ENCODE data around the gene SLC7A7. TPM values are rescaled to one million over a fixed set of nuclear protein-coding genes. Genes with fewer than 3 reads are reported as not detected.
A peak's percentile ranks its signal among the peaks of the same experiment; 100 is the strongest.

The SLC7A7 gene
- total and polyA plus RNA-seq, 2 of the 13 experiments (the other 11 are each of a cell fraction or from before 2014, with no cell fraction given) = 0.13 to 0.63 TPM

DNA sequence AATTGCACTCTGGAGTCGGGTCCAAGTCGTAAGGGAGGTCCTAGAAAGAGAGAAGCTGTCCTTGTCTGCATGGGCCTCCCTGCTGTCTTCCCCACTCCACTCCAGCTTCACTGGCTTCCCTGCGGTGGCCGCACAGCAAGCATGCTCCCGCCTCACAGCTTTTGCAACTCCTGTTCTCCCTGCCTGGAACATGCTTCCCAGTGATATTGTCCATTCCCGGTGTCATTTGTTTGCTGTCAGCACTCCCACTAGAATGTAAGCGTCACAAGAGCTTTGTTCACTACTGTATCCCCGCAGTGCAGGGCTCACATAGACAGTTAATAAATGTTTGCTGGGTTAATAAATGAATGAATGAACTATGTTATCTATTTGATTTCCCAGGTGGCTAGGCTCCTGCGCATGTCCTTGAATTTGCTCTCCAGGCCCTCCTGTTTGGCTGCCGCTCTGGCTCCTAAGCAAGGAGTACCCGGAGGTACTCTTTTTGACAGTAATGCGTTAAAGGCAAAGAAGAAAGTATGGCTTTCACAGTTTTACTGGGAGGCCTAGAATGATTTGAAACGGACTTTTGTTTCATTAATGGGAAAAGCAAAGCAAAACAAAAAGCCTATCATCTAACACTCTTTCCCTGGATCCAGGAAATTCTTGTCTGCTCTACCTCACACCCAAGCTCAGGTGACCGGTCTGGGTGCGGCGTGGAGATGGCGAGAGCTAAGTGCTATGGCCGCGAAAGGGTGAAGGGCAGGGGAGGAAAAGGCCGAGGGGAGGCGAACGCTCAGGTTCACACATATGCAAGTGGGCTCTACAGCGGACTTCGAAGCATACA lies 6.2 kb upstream of the SLC7A7 start (continued):
- TF ChIP-seq, protein P1, sequence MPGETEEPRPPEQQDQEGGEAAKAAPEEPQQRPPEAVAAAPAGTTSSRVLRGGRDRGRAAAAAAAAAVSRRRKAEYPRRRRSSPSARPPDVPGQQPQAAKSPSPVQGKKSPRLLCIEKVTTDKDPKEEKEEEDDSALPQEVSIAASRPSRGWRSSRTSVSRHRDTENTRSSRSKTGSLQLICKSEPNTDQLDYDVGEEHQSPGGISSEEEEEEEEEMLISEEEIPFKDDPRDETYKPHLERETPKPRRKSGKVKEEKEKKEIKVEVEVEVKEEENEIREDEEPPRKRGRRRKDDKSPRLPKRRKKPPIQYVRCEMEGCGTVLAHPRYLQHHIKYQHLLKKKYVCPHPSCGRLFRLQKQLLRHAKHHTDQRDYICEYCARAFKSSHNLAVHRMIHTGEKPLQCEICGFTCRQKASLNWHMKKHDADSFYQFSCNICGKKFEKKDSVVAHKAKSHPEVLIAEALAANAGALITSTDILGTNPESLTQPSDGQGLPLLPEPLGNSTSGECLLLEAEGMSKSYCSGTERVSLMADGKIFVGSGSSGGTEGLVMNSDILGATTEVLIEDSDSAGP (CRISPR knock-in tag; IDR thresholded peaks at IDR 0.05; ENCODE audit: borderline replicate concordance) = no peak; the same call in 1 of the 2 replicates
- TF ChIP-seq, protein P2, sequence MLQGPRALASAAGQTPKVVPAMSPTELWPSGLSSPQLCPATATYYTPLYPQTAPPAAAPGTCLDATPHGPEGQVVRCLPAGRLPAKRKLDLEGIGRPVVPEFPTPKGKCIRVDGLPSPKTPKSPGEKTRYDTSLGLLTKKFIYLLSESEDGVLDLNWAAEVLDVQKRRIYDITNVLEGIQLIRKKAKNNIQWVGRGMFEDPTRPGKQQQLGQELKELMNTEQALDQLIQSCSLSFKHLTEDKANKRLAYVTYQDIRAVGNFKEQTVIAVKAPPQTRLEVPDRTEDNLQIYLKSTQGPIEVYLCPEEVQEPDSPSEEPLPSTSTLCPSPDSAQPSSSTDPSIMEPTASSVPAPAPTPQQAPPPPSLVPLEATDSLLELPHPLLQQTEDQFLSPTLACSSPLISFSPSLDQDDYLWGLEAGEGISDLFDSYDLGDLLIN (CRISPR knock-in tag; IDR thresholded peaks at IDR 0.05; ENCODE audit: borderline replicate concordance) = no peak
- no peak for TF ChIP-seq NCOA5 (CRISPR knock-in tag; IDR thresholded peaks at IDR 0.05)
- no peak for TF ChIP-seq ZNF431 (CRISPR knock-in tag; IDR thresholded peaks at IDR 0.05; ENCODE audit: borderline replicate concordance, low read depth)
- TF ChIP-seq IKZF1 (IDR thresholded peaks at IDR 0.05) = no peak
- TF ChIP-seq TAF1 (CRISPR knock-in tag; IDR thresholded peaks at IDR 0.05) = no peak
- TF ChIP-seq, protein P3, sequence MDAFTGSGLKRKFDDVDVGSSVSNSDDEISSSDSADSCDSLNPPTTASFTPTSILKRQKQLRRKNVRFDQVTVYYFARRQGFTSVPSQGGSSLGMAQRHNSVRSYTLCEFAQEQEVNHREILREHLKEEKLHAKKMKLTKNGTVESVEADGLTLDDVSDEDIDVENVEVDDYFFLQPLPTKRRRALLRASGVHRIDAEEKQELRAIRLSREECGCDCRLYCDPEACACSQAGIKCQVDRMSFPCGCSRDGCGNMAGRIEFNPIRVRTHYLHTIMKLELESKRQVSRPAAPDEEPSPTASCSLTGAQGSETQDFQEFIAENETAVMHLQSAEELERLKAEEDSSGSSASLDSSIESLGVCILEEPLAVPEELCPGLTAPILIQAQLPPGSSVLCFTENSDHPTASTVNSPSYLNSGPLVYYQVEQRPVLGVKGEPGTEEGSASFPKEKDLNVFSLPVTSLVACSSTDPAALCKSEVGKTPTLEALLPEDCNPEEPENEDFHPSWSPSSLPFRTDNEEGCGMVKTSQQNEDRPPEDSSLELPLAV (CRISPR knock-in tag; conservative IDR thresholded peaks at IDR 0.05; ENCODE audit: low read depth) = no peak
- TF ChIP-seq SP5 (CRISPR knock-in tag; IDR thresholded peaks at IDR 0.05; ENCODE audit: borderline replicate concordance, low read depth) = peak; percentile 21; the same call in 1 of the 2 replicates
- peak; percentile 32; the same call in 1 of the 2 replicates for TF ChIP-seq MEF2D (CRISPR knock-in tag; IDR thresholded peaks at IDR 0.05)
- peak; percentile 89 for TF ChIP-seq SALL1 (CRISPR knock-in tag; IDR thresholded peaks at IDR 0.05)
- peak; percentile 44; the same call in 1 of the 2 replicates for TF ChIP-seq ZMYM4 (CRISPR knock-in tag; IDR thresholded peaks at IDR 0.05)
- TF ChIP-seq ZNF317 (CRISPR knock-in tag; IDR thresholded peaks at IDR 0.05) = peak; percentile 45; the same call in 1 of the 2 replicates
- TF ChIP-seq ZNF441 (CRISPR knock-in tag; IDR thresholded peaks at IDR 0.05; ENCODE audit: borderline replicate concordance) = peak; percentile 91; the same call in 1 of the 2 replicates
- TF ChIP-seq ZNF780A (CRISPR knock-in tag; IDR thresholded peaks at IDR 0.05) = no peak
- TF ChIP-seq IKZF4 (CRISPR knock-in tag; IDR thresholded peaks at IDR 0.05; ENCODE audit: borderline replicate concordance, low read depth, not compliant biosample characterization) = peak; percentile 89
- no peak; the same call in 1 of the 2 replicates for TF ChIP-seq ZNF562 (CRISPR knock-in tag; IDR thresholded peaks at IDR 0.05; ENCODE audit: borderline replicate concordance)
- no peak for TF ChIP-seq GATA4 (IDR thresholded peaks at IDR 0.05; ENCODE audit: borderline replicate concordance, low read depth)
- TF ChIP-seq ZNF17 (CRISPR knock-in tag; IDR thresholded peaks at IDR 0.05) = no peak
- 0 out of 4 replicates have a peak, but pooled peaks of 1 of the 2 experiments have one; percentile 9 for TF ChIP-seq EP300 (IDR thresholded peaks at IDR 0.05; ENCODE audit: low read depth in 2 of 2, low read length in 2 of 2)
- peak; percentile 65 for TF ChIP-seq EP300 (CRISPR knock-in tag; IDR thresholded peaks at IDR 0.05; ENCODE audit: borderline replicate concordance)
- peak; percentile 97 for TF ChIP-seq DNMT3B (CRISPR knock-in tag; conservative IDR thresholded peaks at IDR 0.05)
- no peak for TF ChIP-seq SMARCC2 (IDR thresholded peaks at IDR 0.05)
- TF ChIP-seq TEAD3 (CRISPR knock-in tag; optimal IDR thresholded peaks at IDR 0.05; ENCODE audit: borderline replicate concordance) = peak; percentile 74
- no peak; the same call in 1 of the 2 replicates for TF ChIP-seq GABPB1 (CRISPR knock-in tag; IDR thresholded peaks at IDR 0.05)
- TF ChIP-seq SOX13 (IDR thresholded peaks at IDR 0.05) = no peak
- peak in 1 of 2 experiments; percentile 73; a peak in 2 of 4 replicates for TF ChIP-seq SOX13 (CRISPR knock-in tag; conservative IDR thresholded peaks at IDR 0.05 in 1 of 2, IDR thresholded peaks at IDR 0.05 in 1 of 2)
- peak; percentile 98 for TF ChIP-seq ZNF552 (CRISPR knock-in tag; IDR thresholded peaks at IDR 0.05; ENCODE audit: borderline replicate concordance)

Measured in HepG2 (cell line).